HuH-7 (cell line): ENCODE data around the gene MSH2.
A peak's percentile ranks its signal among the peaks of the same experiment; 100 is the strongest.
"Not testable (repeated sequence)": the region's sequence is repeated elsewhere in the genome, so short reads cannot be mapped to it uniquely, and the experiment has no call there.

Experiments used
- DNase-seq: peaks from one replicate; pipeline ENCODE4 v3.0.0; 2011; ENCODE audit warnings: low spot score

Gene MSH2

DNA sequence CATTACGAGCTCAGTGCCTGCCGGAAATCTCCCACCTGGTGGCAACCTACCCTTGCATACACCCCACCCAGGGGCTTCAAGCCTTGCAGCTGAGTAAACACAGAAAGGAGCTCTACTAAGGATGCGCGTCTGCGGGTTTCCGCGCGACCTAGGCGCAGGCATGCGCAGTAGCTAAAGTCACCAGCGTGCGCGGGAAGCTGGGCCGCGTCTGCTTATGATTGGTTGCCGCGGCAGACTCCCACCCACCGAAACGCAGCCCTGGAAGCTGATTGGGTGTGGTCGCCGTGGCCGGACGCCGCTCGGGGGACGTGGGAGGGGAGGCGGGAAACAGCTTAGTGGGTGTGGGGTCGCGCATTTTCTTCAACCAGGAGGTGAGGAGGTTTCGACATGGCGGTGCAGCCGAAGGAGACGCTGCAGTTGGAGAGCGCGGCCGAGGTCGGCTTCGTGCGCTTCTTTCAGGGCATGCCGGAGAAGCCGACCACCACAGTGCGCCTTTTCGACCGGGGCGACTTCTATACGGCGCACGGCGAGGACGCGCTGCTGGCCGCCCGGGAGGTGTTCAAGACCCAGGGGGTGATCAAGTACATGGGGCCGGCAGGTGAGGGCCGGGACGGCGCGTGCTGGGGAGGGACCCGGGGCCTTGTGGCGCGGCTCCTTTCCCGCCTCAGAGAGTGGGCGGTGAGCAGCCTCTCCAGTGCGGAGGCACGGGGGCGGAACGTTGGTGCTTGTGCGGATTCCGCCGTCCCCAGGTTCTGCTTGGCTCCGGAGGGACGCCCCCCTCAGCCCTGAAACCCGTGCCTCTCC, at the start of gene MSH2:
MSH2 (plus strand) TSS at position 352 of the 804 bp plus-strand sequence; CDS start at position 388, 36 bp downstream.
- DNase-seq, result peak; percentile 94

DNA sequence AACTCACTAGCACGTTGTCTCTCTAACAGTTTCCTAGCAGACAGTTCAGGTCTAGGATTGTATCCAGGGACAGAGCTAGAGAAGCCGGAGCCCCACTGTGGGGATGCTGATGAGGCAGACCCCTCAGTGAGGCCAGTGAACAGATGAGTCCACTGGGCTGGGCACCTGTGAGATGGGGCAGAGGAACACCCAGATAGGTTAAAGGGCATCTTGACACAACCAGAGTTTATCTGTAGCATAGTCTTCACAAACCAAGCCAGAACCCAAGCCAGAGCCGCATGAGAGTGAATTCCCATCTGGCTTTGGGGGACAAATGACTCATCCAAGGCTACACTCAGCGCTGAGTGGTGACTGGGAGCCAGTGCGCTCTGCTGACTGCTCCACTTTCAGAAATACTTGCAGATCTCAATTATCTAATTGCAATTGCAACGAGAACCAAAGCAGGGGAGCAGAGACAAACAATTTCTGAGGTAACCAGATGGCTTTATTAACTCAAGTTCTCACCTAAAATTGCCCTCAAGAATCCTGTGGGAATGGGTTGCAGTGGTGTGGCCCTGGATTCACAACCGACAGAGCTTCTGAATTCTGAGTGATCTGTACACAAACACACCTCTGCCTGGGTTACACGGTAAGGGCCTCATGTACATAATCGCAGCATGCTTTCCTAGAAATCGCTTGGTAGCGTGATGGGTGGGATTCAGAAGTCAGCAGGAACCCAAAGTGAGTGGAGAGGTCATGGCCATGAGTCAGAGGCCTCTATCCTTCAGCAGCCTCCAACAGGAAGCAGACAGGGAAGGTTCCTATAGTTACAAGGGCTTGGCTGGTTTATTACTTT, 48.7 kb upstream of the MSH2 start:
- no peak for DNase-seq

DNA sequence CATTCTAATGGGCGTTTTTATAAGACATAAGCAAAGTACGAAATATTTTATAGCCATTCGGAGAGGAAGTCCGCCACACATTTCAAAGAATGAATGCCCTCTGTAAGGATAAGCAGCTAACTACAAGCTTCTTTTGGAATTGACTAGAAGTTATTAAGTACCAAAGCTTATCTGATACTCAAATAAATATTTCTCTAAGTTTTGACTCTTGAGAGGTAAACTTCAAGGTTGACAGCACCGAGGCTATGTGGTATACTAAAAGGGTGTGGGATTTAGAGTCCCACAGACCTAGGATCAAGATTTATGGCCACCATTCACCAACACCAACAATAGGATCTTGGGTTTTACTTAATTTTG, 48.1 kb upstream of the MSH2 start:
- DNase-seq, result no peak

DNA sequence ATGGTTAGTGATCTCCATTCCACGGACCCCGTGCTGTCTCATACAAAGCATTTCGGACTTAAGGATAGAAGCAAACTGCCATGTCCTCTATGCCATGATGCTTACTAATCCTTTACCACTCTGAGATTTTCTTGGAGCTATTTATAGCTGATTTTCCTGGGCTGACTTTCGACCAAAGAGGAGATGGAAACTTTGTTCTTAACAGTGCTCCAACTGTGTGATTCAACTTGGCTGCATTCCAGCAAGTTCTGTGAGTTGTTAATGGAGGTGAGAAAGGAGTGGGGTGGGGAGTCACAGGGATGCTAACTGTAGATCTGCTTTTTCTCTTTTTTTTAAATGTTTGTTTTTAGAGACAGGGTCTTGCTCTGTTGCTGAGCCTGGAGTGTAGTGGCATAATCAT, 45.5 kb upstream of the MSH2 start:
- no peak for DNase-seq

DNA sequence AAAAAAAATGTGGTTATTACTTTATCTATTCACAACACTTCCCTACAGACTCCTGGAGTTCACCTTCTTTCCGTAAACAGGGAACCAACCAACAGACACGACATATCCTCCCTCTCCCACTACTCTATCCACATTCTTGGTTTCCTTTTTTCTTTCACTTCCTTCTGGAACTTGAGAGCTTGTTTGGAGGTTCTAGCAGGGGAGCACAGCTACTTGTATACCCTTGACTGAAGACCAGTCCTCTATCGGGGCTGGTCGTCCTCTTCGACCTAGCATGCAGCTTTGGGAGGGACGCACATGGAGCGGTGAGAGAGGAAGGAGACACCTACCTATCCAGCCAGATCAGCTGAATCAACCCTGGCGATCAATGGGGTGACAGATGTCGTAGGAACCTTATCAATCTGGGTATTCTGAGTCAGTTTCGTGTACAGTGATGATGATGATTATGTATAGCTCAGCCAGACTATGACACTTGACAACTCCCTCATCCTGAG, 43.5 kb upstream of the MSH2 start:
- DNase-seq, result no peak

DNA sequence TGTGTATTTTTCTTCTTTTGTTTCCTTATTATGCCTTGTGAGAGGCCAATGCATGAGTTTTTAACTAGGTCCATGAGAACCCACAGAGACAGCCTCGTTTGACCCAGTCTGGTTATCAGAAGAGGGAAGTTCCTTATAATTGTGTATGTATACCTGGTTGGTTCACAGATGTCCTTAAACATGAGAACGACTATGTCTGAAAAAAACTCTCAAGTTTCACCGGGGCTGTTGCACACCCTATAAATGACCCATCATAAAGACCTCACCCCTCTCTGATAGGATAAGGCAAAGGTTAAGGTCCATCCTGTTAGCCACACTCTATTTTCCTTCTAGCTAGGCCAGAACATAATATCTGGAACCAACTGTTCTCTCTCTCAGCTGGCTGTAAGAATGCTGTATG, 42.7 kb upstream of the MSH2 start:
- DNase-seq, result peak; percentile 64

GRCh38 chr2:47360927-47361326, 42.0 kb upstream of the MSH2 start:
- no peak for DNase-seq

GRCh38 chr2:47361505-47362229, 41.3 kb upstream of the MSH2 start:
- DNase-seq, result not testable (repeated sequence)

- DNase-seq, result peak; percentile 55
Observed at GRCh38 chr2:47373747-47374146, 29.2 kb upstream of the MSH2 start.

DNA sequence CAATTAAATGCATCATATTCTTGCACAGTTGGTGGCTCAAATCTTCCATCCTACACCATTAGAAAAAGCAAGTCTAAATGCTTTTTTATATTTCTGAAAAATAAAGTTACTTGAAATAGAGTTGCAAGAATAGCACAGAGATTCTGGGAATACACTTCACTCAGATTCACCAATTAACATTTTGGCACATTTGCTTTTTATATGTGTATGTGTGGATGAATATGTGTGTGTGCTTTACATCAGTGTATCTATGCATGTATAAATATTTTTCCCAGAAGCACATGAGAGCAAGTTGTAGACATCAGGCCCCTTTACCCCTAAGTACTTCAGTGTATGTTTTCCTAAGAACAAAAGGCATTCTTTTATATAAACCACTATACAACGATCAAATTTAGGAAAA, 27.6 kb upstream of the MSH2 start:
- no peak for DNase-seq

DNA sequence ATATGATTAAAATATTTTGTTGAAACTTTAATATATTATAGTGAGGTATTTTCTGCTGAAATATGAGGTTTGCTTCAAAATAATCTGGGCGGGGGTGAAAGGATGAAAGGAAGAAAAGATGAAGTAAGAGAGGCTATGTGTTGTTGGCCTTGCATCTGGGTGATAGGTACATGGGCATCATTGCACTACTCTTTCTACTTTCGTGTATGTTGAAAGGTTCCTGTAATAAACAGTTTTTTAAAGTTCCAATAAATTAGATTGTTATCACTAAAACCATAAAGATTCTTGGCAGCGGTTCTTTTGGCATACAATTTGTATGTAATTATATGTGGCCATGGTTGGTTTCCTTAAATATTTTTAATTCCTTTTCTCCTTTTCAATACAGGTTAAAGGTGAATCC, 23.6 kb upstream of the MSH2 start:
- no peak for DNase-seq

DNA sequence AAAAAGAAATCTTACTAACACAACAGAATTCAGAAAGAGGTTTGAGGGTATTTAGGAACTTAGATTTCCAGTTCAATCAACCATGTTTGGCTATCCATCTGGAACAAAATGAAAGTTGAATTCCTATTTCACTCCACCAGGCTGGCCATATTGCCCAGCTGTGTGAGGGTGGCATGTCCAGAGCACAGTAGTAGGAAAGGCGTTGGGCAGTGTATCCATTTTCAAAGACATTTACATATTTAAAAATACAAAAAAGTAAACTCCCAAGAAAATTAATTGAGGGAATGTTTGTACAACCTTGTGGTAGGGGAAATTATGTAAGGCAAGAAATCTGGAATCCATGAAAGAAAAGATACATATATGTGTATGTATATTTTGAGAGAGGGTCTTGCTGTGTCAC, 21.5 kb upstream of the MSH2 start:
- DNase-seq, result no peak

- no peak for DNase-seq
Observed at GRCh38 chr2:47386551-47386950, 16.4 kb upstream of the MSH2 start.

- no peak for DNase-seq
Observed at GRCh38 chr2:47388888-47389287, 14.1 kb upstream of the MSH2 start.

- DNase-seq, result no peak
Observed at GRCh38 chr2:47389692-47390091, 13.3 kb upstream of the MSH2 start.

GRCh38 chr2:47401789-47402554, 984 bp upstream of the MSH2 start:
- DNase-seq, result no peak

- no peak for DNase-seq
Observed at GRCh38 chr2:47402555-47402804, 476 bp upstream of the MSH2 start.

- DNase-seq, result no peak
Observed at GRCh38 chr2:47403609-47404193, 745 bp downstream of the MSH2 start.

- DNase-seq, result no peak
Observed at GRCh38 chr2:47404356-47404755, 1.4 kb downstream of the MSH2 start.

DNA sequence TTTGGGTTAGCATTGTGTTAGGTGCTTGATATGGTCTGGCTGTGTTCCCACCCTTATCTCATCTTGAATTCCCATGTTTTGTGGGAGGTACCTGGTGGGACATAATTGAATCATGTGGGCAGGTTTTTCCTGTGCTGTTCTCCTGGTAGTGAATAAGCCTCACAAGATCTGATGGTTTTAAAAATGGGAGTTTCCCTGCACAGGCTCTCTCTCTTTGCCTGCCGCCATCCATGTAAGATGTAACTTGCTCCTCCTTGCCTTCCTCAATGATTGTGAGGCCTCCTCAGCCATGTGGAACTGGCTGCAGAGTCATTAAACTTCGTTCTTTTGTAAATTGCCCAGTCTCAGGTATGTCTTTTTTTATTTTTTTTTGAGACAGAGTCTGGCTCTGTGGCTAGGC, 2.8 kb downstream of the MSH2 start:
- DNase-seq, result no peak

- DNase-seq, result not testable (repeated sequence)
Observed at GRCh38 chr2:47406649-47407330, 3.8 kb downstream of the MSH2 start.
